MM.1S (cell line): ENCODE measurements around the gene PLA2G2D.

Experiments
- EZH2 ChIP-seq: fragments of 300-600 bp; sonication (generic); optimal IDR thresholded peaks from 2 replicates; pipeline ENCODE3; 2017; ENCODE audit warnings: low read depth, mild to moderate bottlenecking, antibody characterized with exemption, low read length, mixed read lengths
- TF ChIP-seq, protein P1 (sequence below): fragments of 300-600 bp; sonication (generic); IDR thresholded peaks from 2 replicates; pipeline ENCODE4 v1.5.1; 2016; ENCODE audit warnings: antibody characterized with exemption, low read length, mixed read lengths

DNA sequence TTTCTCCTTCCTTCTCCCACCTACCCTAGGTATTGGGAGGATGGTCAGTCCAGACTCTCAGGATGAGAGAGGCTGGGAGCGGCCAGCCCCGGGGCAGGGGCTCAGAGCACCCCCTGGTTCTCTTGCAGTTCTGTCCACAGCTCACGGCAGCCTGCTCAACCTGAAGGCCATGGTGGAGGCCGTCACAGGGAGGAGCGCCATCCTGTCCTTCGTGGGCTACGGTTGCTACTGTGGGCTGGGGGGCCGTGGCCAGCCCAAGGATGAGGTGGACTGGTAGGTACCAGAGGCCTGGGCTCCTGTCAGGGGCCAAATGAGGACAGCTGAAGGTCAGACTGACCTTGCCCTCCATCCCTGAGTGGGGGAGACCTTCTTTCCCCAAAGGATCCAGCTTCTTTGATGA is 24.0 kb upstream of the PLA2G2D start:
- TF ChIP-seq, protein P1, sequence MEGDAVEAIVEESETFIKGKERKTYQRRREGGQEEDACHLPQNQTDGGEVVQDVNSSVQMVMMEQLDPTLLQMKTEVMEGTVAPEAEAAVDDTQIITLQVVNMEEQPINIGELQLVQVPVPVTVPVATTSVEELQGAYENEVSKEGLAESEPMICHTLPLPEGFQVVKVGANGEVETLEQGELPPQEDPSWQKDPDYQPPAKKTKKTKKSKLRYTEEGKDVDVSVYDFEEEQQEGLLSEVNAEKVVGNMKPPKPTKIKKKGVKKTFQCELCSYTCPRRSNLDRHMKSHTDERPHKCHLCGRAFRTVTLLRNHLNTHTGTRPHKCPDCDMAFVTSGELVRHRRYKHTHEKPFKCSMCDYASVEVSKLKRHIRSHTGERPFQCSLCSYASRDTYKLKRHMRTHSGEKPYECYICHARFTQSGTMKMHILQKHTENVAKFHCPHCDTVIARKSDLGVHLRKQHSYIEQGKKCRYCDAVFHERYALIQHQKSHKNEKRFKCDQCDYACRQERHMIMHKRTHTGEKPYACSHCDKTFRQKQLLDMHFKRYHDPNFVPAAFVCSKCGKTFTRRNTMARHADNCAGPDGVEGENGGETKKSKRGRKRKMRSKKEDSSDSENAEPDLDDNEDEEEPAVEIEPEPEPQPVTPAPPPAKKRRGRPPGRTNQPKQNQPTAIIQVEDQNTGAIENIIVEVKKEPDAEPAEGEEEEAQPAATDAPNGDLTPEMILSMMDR: no peak
- TF ChIP-seq EZH2: no peak
